Mucosa of rectum (tissue), 2 donors: ENCODE data around the gene GABARAP.

ENCODE experiments used
- H3K27ac ChIP-seq, 2 donors: one replicate each; pipeline ENCODE4 v1.7.0; 2013; ENCODE audit warnings: inconsistent platforms in 2 of 2, low read depth in 2 of 2, low read length in 2 of 2
- H3K27me3 ChIP-seq, 2 donors: one replicate each; pipeline ENCODE4 v1.7.0; 2013; ENCODE audit warnings: low read length in 2 of 2; ENCODE audit not compliant: control insufficient read depth in 2 of 2, insufficient read depth in 2 of 2
- H3K36me3 ChIP-seq, 2 donors: one replicate each; pipeline ENCODE4 v1.7.0; 2013; ENCODE audit warnings: low read length in 2 of 2; ENCODE audit not compliant: control insufficient read depth in 2 of 2, insufficient read depth in 2 of 2
- H3K4me1 ChIP-seq, 2 donors: one replicate each; pipeline ENCODE4 v1.7.0; 2013; ENCODE audit warnings: low read length in 2 of 2, mild to moderate bottlenecking in 1 of 2; ENCODE audit not compliant: control insufficient read depth in 2 of 2, insufficient read depth in 2 of 2
- H3K4me3 ChIP-seq, 2 donors: one replicate each; pipeline ENCODE4 v1.7.0; 2013; ENCODE audit warnings: low read length in 2 of 2
- H3K9ac ChIP-seq, 2 donors: one replicate each; pipeline ENCODE4 v1.7.0; 2013; ENCODE audit warnings: low read length in 2 of 2, low read depth in 1 of 2, mild to moderate bottlenecking in 1 of 2
- H3K9me3 ChIP-seq, 2 donors: one replicate each; pipeline ENCODE4 v1.7.0; 2013; ENCODE audit warnings: low read length in 2 of 2; ENCODE audit not compliant: control insufficient read depth in 2 of 2
- donor health status: healthy.
- donor health status: Normal muscosa, but diverticular disease.

Gene GABARAP

GRCh38 chr17:7222093-7222971 is 19.9 kb downstream of the GABARAP start:
- Histone ChIP-seq H3K27me3 (no peaks in the 10 kb centered on the region), H3K36me3 (peaks cover 51 to 56% of the 10 kb centered on the region in 2 donors), H3K4me1 (peaks cover 36 to 38% of the 10 kb centered on the region in 2 donors), H3K4me3 (no peak overlapping the region), H3K9ac (peak overlapping the region in 1 of 2 donors; percentile 32), H3K9me3 (no peaks in the 10 kb centered on the region), H3K27ac (no peak overlapping the region)

GRCh38 chr17:7221278-7222092 is 20.8 kb downstream of the GABARAP start:
- no peaks in the 10 kb centered on the region for H3K9me3 ChIP-seq
- peaks cover 43 to 47% of the 10 kb centered on the region in 2 donors for H3K36me3 ChIP-seq
- H3K4me3 ChIP-seq: peak overlapping the region; percentile 84 to 88
- H3K27ac ChIP-seq: peak overlapping the region; percentile 99
- H3K27me3 ChIP-seq: no peaks in the 10 kb centered on the region
- H3K4me1 ChIP-seq: peaks cover 36 to 38% of the 10 kb centered on the region in 2 donors
- H3K9ac ChIP-seq: peak overlapping the region; percentile 92 to 98

GRCh38 chr17:7220593-7221277 is 21.5 kb downstream of the GABARAP start:
- Histone ChIP-seq H3K4me1 (peaks cover 36 to 41% of the 10 kb centered on the region in 2 donors), H3K9me3 (no peaks in the 10 kb centered on the region), H3K9ac (peak overlapping the region; percentile 92 to 98), H3K27ac (peak overlapping the region; percentile 99), H3K4me3 (peak overlapping the region; percentile 84 to 88), H3K36me3 (peaks cover 40 to 42% of the 10 kb centered on the region in 2 donors), H3K27me3 (no peaks in the 10 kb centered on the region)

GRCh38 chr17:7219812-7220592 is 22.2 kb downstream of the GABARAP start, which contains the start of the genes ACADVL and DLG4:
TSS of gene ACADVL (plus strand) at chr17:7219938. CDS start at chr17:7219985, 47 bp downstream.
TSS of gene DLG4 (minus strand) at chr17:7219836.
- Histone ChIP-seq H3K36me3 (peaks cover 35 to 37% of the 10 kb centered on the region in 2 donors), H3K4me1 (peaks cover 41% of the 10 kb centered on the region in 2 donors), H3K4me3 (peak within 1 kb of the TSS; percentile 84 to 88), H3K27me3 (no peaks in the 10 kb centered on the region), H3K9ac (peak within 1 kb of the TSS; percentile 92 to 98), H3K9me3 (no peaks in the 10 kb centered on the region), H3K27ac (peak within 1 kb of the TSS; percentile 99)

- peaks cover 31 to 33% of the 10 kb centered on the region in 2 donors for H3K36me3 ChIP-seq
- H3K27me3 ChIP-seq: no peaks in the 10 kb centered on the region
- peak overlapping the region; percentile 84 to 88 for H3K4me3 ChIP-seq
- H3K27ac ChIP-seq: peak overlapping the region; percentile 99
- H3K9ac ChIP-seq: peak overlapping the region; percentile 92 to 98
- no peaks in the 10 kb centered on the region for H3K9me3 ChIP-seq
- H3K4me1 ChIP-seq: peaks cover 41 to 45% of the 10 kb centered on the region in 2 donors
These were observed 22.9 kb downstream of the GABARAP start for GRCh38 chr17:7219229-7219811.

GRCh38 chr17:7218758-7219157 is 23.5 kb downstream of the GABARAP start:
- no peak overlapping the region for H3K9ac ChIP-seq
- peak overlapping the region in 1 of 2 donors; percentile 99 for H3K27ac ChIP-seq
- no peaks in the 10 kb centered on the region for H3K27me3 ChIP-seq
- peaks cover 26 to 27% of the 10 kb centered on the region in 2 donors for H3K36me3 ChIP-seq
- no peak overlapping the region for H3K4me3 ChIP-seq
- H3K4me1 ChIP-seq: peaks cover 45 to 48% of the 10 kb centered on the region in 2 donors
- no peaks in the 10 kb centered on the region for H3K9me3 ChIP-seq

- Histone ChIP-seq H3K27ac (peak overlapping the region; percentile 30 to 56), H3K36me3 (peaks cover 20 to 21% of the 10 kb centered on the region in 2 donors), H3K9me3 (no peaks in the 10 kb centered on the region), H3K4me1 (peaks cover 46 to 49% of the 10 kb centered on the region in 2 donors), H3K4me3 (peak overlapping the region in 1 of 2 donors; percentile 33), H3K9ac (no peak overlapping the region), H3K27me3 (no peaks in the 10 kb centered on the region)
These were observed 24.1 kb downstream of the GABARAP start for GRCh38 chr17:7218166-7218565.

- Histone ChIP-seq H3K4me1 (peaks cover 45 to 46% of the 10 kb centered on the region in 2 donors), H3K9ac (peak overlapping the region in 1 of 2 donors; percentile 26), H3K27me3 (no peaks in the 10 kb centered on the region), H3K9me3 (no peaks in the 10 kb centered on the region), H3K36me3 (peaks cover 12 to 13% of the 10 kb centered on the region in 2 donors), H3K4me3 (peak overlapping the region; percentile 33 to 57), H3K27ac (peak overlapping the region; percentile 30 to 56)
These were observed 24.9 kb downstream of the GABARAP start for GRCh38 chr17:7217113-7217987.
